ENCODE measurements around the gene SIDT2. TPM values are rescaled to one million over a fixed set of nuclear protein-coding genes. Genes with fewer than 3 reads are reported as not detected.
"Not testable (repeated sequence)": the region's sequence is repeated elsewhere in the genome, so short reads cannot be mapped to it uniquely, and the experiment has no call there.

SIDT2 gene
- total and polyA plus RNA-seq, 2 of the 8 experiments (the other 6 are each of a cell fraction or from before 2014, with no cell fraction given) = 18.5 to 21.1 TPM

- H3K79me1 ChIP-seq (ENCODE audit: low read depth, low read length); H3K56ac ChIP-seq (replicated peaks; ENCODE audit: insufficient read length, low read depth, low read length); H3K4me2 ChIP-seq (ENCODE audit: insufficient read depth in 1 of 2, low read depth in 2 of 2, low read length in 2 of 2); H3K23me2 ChIP-seq (ENCODE audit: low read depth, low read length); H4K5ac ChIP-seq (ENCODE audit: insufficient read length, low read depth, low read length); H4K91ac ChIP-seq (replicated peaks; ENCODE audit: insufficient read length, low read length); H2BK15ac ChIP-seq (ENCODE audit: low read length); FAIRE-seq; H2AK5ac ChIP-seq (ENCODE audit: low read depth, low read length); H3K18ac ChIP-seq (ENCODE audit: extremely low read depth, low read length); H3K9me3 ChIP-seq (ENCODE audit: insufficient read depth in 2 of 2, low read depth in 1 of 2, low read length in 1 of 2); H2BK5ac ChIP-seq (ENCODE audit: low read depth, low read length); H4K8ac ChIP-seq (ENCODE audit: extremely low read depth, insufficient read depth, low read length); H3K23ac ChIP-seq (ENCODE audit: insufficient read length); H2AFZ ChIP-seq (ENCODE audit: low read length); H3K14ac ChIP-seq (ENCODE audit: insufficient read length); H3K27ac ChIP-seq (ENCODE audit: low read depth, low read length); H2BK12ac ChIP-seq (ENCODE audit: low read depth, low read length); H3K4ac ChIP-seq (replicated peaks; ENCODE audit: insufficient read length, low read depth, low read length); H3K9ac ChIP-seq (replicated peaks in 1 of 4; ENCODE audit: extremely low read depth in 1 of 4, low read depth in 3 of 4, low read length in 3 of 4); H3K4me1 ChIP-seq (replicated peaks in 1 of 4; ENCODE audit: control insufficient read depth in 3 of 4, insufficient read depth in 4 of 4, low read length in 3 of 4); H3K79me2 ChIP-seq (ENCODE audit: control insufficient read depth in 1 of 2, insufficient read depth in 2 of 2, low read length in 2 of 2); H2BK20ac ChIP-seq (ENCODE audit: low read length); H4K20me1 ChIP-seq (replicated peaks in 1 of 2; ENCODE audit: control insufficient read depth in 1 of 2, insufficient read depth in 2 of 2, low read length in 2 of 2); H3K27me3 ChIP-seq (replicated peaks in 1 of 4; ENCODE audit: control insufficient read depth in 3 of 4, extremely low read depth in 1 of 4, insufficient read depth in 3 of 4, low read length in 3 of 4); H2BK120ac ChIP-seq (replicated peaks; ENCODE audit: low read depth, low read length); H3K4me3 ChIP-seq (ENCODE audit: extremely low read depth in 1 of 4, insufficient read depth in 2 of 4, low read depth in 3 of 4, low read length in 4 of 4); H3K36me3 ChIP-seq (ENCODE audit: control insufficient read depth in 2 of 4, insufficient read depth in 4 of 4, low read length in 3 of 4): not testable (repeated sequence)
- peak in 1 of 2 experiments; percentile 91 for DNase-seq (ENCODE audit: low read depth in 1 of 2, low spot score in 2 of 2)
- CTCF ChIA-PET (ENCODE audit: partially characterized antibody) = interaction anchor here (0.6 to 0.7 kb wide), 4 partner anchors 14 to 98 kb away, joined by 3 to 13 read pairs (median 3); no protein-coding TSS in a partner anchor
- TF ChIP-seq RAD21 (IDR thresholded peaks at IDR 0.05 in 1 of 2, conservative IDR thresholded peaks at IDR 0.05 in 1 of 2; ENCODE audit: low read depth in 2 of 2, low read length in 2 of 2) = peak in 1 of 2 experiments; percentile 17; a peak in 1 of 4 replicates
- TF ChIP-seq, protein P1, sequence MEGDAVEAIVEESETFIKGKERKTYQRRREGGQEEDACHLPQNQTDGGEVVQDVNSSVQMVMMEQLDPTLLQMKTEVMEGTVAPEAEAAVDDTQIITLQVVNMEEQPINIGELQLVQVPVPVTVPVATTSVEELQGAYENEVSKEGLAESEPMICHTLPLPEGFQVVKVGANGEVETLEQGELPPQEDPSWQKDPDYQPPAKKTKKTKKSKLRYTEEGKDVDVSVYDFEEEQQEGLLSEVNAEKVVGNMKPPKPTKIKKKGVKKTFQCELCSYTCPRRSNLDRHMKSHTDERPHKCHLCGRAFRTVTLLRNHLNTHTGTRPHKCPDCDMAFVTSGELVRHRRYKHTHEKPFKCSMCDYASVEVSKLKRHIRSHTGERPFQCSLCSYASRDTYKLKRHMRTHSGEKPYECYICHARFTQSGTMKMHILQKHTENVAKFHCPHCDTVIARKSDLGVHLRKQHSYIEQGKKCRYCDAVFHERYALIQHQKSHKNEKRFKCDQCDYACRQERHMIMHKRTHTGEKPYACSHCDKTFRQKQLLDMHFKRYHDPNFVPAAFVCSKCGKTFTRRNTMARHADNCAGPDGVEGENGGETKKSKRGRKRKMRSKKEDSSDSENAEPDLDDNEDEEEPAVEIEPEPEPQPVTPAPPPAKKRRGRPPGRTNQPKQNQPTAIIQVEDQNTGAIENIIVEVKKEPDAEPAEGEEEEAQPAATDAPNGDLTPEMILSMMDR (IDR thresholded peaks at IDR 0.05; ENCODE audit: control extremely low read depth in 1 of 3, insufficient read depth in 1 of 3, low read depth in 1 of 3, low read length in 3 of 3) = peak; percentile 27 to 57 (median 43); a peak in 3 of 4 replicates
- peak; percentile 31; the same call in 1 of the 2 replicates for TF ChIP-seq POLR2AphosphoS5 (IDR thresholded peaks at IDR 0.05; ENCODE audit: low read depth, low read length)
- POLR2A ChIA-PET (ENCODE audit: partially characterized antibody) = interaction anchor here (0.7 kb wide), 1 partner anchor 14 kb away, joined by 3 read pairs; no protein-coding TSS in a partner anchor
- 89% methylated on average over 9 of the region's 13 CpGs; no CpG with 5 or more reads in 1 of the 2 experiments for WGBS, 2 experiments (ENCODE audit: extremely low coverage in 1 of 2, insufficient coverage in 1 of 2, insufficient read length in 1 of 2, insufficient replicate concordance in 2 of 2, low coverage in 1 of 2, low lambda C conversion rate in 2 of 2, missing lambda C conversion rate in 1 of 2)
These were observed 30.2 kb downstream of the SIDT2 start for GRCh38 chr11:117208710-117209109.

All from H1 (cell line).